ENCODE data around the gene FKBP1A.

Gene FKBP1A

DNA sequence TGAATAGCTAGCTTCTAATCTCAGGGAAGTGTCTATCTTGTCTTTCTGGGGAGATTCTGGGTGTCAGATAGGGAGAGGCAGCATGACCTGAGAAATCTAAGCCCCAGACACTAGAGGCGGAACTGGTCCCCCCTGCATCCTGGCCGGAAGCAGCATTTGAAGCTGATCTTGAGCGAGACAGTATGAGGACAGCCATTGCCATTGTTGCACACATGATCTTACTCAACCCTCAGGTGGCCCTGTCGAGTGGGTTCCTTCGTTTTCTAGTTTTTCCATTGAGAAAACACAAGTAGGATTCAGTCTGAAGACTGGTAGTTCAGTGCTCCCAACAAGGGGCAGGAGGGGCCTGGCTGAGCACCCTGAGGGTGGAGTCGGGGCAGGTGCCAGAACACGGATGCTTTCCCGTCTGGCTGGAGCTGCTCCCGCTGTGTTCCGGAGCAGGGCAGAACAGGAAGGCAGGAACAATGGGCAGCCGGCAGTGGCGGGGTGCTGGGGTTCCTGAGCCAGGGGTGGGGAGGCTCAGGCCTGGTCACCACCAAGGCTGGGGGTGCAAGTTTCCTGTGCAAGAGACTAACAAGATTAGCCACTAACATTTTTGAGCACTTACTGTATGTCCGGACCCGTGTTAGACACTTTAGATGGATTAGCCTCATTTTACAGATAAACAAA, 56.0 kb downstream of the FKBP1A start:
- TF ChIP-seq, protein P1, sequence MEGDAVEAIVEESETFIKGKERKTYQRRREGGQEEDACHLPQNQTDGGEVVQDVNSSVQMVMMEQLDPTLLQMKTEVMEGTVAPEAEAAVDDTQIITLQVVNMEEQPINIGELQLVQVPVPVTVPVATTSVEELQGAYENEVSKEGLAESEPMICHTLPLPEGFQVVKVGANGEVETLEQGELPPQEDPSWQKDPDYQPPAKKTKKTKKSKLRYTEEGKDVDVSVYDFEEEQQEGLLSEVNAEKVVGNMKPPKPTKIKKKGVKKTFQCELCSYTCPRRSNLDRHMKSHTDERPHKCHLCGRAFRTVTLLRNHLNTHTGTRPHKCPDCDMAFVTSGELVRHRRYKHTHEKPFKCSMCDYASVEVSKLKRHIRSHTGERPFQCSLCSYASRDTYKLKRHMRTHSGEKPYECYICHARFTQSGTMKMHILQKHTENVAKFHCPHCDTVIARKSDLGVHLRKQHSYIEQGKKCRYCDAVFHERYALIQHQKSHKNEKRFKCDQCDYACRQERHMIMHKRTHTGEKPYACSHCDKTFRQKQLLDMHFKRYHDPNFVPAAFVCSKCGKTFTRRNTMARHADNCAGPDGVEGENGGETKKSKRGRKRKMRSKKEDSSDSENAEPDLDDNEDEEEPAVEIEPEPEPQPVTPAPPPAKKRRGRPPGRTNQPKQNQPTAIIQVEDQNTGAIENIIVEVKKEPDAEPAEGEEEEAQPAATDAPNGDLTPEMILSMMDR (IDR thresholded peaks at IDR 0.05; ENCODE audit: low read depth, low read length), result no peak
- no peak for DNase-seq

DNA sequence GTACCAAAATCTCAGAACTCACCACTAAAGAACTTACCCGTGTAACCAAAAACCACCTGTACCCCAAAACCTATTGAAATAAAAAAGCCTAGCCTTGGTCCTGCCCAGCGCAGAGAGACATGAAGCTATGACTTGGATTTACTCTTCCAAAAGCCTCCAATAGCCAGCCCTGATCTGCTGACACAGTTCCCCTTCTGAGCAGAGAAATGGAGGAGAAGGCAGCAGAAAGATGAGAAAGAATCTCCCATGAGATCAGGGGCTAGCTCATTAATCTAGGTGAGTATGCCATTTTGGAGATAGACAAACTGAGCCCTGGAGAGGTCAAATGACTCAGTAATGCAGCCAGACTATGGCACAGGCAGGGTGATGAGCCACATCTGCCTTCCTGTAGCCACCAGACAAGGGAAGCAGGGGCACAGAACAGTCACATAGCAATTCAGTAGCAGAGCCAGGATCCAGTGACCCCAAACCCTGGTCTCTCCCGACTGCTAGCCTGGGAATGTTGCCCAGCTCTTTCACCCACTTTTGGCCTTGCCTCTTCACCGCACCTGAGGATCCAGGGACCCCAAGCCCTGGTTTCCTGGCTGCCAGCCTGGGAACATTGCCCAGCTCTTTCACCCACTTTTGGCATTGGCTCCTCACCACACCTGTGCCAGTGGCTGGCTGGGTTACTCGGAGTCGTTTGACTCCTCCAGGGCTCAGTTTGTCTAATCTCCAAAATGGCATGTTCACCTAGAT, 56.7 kb downstream of the FKBP1A start:
- Histone ChIP-seq H3K36me3 (no peaks in the 10 kb centered on the region), H3K4me1 (no peaks in the 10 kb centered on the region), H3K4me3 (ENCODE audit: low read depth, low read length) (no peak overlapping the region), H3K27me3 (no peaks in the 10 kb centered on the region), H3K9me3 (no peaks in the 10 kb centered on the region)
- DNase-seq, result no peak
- TF ChIP-seq, protein P1 (IDR thresholded peaks at IDR 0.05; ENCODE audit: low read depth, low read length), result no peak

More for the DNA sequence above, 56.0 kb downstream of the FKBP1A start:
- no peak overlapping the region for H3K4me3 ChIP-seq (ENCODE audit: low read depth, low read length)
- no peaks in the 10 kb centered on the region for H3K36me3 ChIP-seq
- H3K9me3 ChIP-seq, result no peaks in the 10 kb centered on the region
- H3K27me3 ChIP-seq, result no peaks in the 10 kb centered on the region
- peaks cover 4% of the 10 kb centered on the region for H3K4me1 ChIP-seq

DNA sequence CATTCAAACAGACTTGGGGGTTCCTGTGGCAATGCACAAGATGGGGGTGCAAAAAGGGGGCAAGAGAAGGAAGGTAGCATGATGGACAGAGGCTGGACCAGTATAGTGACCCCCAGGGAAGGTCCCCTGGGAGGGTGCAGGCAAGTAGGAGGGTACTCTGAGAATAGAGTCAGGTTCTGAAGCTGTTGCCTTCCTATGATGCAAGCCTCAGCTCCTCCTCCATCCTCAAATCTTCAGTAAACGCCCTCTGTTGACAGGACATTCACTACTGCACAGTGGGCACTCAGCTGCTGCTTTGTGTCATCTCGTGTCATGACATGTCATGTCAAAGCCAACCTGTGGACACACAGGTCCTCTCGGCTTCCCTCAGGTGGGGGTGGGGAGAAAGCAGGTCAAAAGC, 58.1 kb downstream of the FKBP1A start:
- DNase-seq, result no peak
- Histone ChIP-seq H3K4me3 (ENCODE audit: low read depth, low read length) (no peak overlapping the region), H3K36me3 (no peaks in the 10 kb centered on the region), H3K4me1 (no peaks in the 10 kb centered on the region), H3K27me3 (no peaks in the 10 kb centered on the region), H3K9me3 (no peaks in the 10 kb centered on the region)
- TF ChIP-seq, protein P1 (IDR thresholded peaks at IDR 0.05; ENCODE audit: low read depth, low read length), result peak; percentile 17

DNA sequence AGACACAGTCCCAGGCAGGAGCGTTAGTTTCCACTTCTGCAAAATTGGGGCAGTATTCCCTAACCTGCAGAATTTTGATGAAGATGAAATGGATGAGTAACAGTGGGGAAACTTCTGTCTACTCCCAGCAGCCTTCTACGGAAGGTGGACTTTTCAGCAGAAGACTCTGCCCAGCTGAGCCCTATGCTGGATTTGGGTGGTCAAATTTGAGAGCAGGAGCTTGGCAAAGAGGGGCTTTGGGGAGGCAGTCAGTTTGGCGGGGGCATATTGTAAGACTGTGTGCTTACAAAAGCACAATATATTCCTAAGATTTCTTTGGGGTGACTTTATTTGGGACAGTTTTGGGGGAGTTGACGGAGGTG, 58.5 kb downstream of the FKBP1A start:
- no peak for DNase-seq
- Histone ChIP-seq H3K9me3 (no peaks in the 10 kb centered on the region), H3K4me1 (no peaks in the 10 kb centered on the region), H3K36me3 (no peaks in the 10 kb centered on the region), H3K4me3 (ENCODE audit: low read depth, low read length) (no peak overlapping the region), H3K27me3 (no peaks in the 10 kb centered on the region)
- TF ChIP-seq, protein P1 (IDR thresholded peaks at IDR 0.05; ENCODE audit: low read depth, low read length), result no peak

DNA sequence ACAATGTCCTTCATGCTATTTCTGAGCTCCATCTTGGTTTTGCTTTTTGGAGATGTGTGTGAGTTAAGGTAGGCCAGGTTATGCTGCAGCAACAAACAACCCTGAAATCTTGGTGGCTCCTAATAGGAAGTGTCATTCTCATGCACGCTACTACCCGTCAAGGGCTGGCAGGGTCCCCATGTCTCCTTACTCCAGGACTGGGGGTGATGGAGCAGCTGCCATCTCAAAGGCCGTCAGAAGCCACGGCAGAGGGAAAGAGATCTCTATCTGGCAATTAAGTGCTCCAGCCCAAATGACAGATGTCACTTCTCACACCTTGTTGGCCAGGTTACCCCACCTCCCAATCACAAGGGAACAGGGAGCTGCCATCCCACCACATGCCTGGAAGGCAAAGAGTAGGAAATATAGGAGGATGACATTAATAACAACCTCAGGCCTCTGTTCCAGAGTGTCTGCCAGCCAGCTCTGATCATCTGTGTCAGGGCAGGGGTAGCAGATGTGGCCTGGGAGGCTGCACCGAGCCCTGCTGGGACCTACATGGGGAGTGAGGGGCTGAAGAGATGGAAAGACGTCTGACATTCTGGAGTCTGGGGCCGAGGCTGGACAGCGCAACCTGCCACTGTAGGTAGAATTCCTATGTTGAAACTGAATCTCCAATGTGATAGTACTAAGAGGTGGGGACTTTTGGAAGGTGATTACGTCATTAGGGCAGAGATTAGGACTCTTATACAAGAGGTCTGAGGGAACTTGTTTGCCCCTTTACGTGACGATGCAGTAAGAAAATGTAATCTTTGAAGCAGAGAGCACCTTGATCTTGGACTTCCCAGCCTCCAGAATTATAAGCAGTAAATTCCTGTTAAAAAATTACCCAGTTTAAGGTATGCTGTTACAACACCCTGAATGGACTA, 59.1 kb downstream of the FKBP1A start:
- no peak for DNase-seq
- H3K27me3 ChIP-seq, result no peaks in the 10 kb centered on the region
- no peaks in the 10 kb centered on the region for H3K4me1 ChIP-seq
- TF ChIP-seq, protein P1 (IDR thresholded peaks at IDR 0.05; ENCODE audit: low read depth, low read length), result no peak
- H3K4me3 ChIP-seq (ENCODE audit: low read depth, low read length), result no peak overlapping the region
- no peaks in the 10 kb centered on the region for H3K36me3 ChIP-seq
- H3K9me3 ChIP-seq, result no peaks in the 10 kb centered on the region

Measured in BE2C (cell line).